HFF-Myc (cell line): ENCODE data around the gene CABCOCO1.

ENCODE experiments used
- DNase-seq: peaks from one replicate; pipeline ENCODE4 v3.0.0-alpha.2; 2011; ENCODE audit warnings: low read depth; ENCODE audit errors: extremely low read depth
- H3K4me3 ChIP-seq: replicated peaks from 2 replicates; pipeline ENCODE4 v1.5.1; 2011; ENCODE audit warnings: low read depth, mild to moderate bottlenecking, control low read depth, low read length
- CTCF ChIP-seq: IDR thresholded peaks from 2 replicates; pipeline ENCODE4 v1.5.1; 2012; ENCODE audit warnings: mild to moderate bottlenecking, low read depth, low read length, control low read depth; ENCODE audit errors: missing control alignments

CABCOCO1 gene

GRCh38 chr10:61759751-61760150, 97.0 kb downstream of the CABCOCO1 start:
- no peak for TF ChIP-seq CTCF
- no peak overlapping the region for H3K4me3 ChIP-seq
- no peak for DNase-seq

- no peak for TF ChIP-seq CTCF
- H3K4me3 ChIP-seq = no peak overlapping the region
- no peak for DNase-seq
These were observed 98.5 kb downstream of the CABCOCO1 start for GRCh38 chr10:61760943-61761824.

- H3K4me3 ChIP-seq = no peak overlapping the region
- TF ChIP-seq CTCF = no peak
- DNase-seq = no peak
These were observed 99.1 kb downstream of the CABCOCO1 start for GRCh38 chr10:61761825-61762217.

- TF ChIP-seq CTCF = no peak
- no peak for DNase-seq
- no peak overlapping the region for H3K4me3 ChIP-seq
These were observed 101.0 kb downstream of the CABCOCO1 start for GRCh38 chr10:61763778-61764177.

GRCh38 chr10:61764486-61764885, 101.8 kb downstream of the CABCOCO1 start:
- no peak for DNase-seq
- H3K4me3 ChIP-seq = no peak overlapping the region
- TF ChIP-seq CTCF = no peak

- no peak for DNase-seq
- TF ChIP-seq CTCF = no peak
- no peak overlapping the region for H3K4me3 ChIP-seq
These were observed 102.7 kb downstream of the CABCOCO1 start for GRCh38 chr10:61765176-61766087.
